Esophagus squamous epithelium (tissue), 5 donors: ENCODE results near the gene MAGEF1. TPM values are rescaled to one million over a fixed set of nuclear protein-coding genes. Genes with fewer than 3 reads are reported as not detected.

ENCODE experiments used
- DNase-seq: peaks from one replicate; lab custom pipeline; 2025; lab: John Stamatoyannopoulos, UW
- H3K27ac ChIP-seq, 4 donors: fragments of 200-600 bp; sonication (generic); one replicate each; pipeline ENCODE4 v1.5.1; 2016 to 2019; ENCODE audit warnings: mild to moderate bottlenecking in 1 of 4
- H3K27me3 ChIP-seq, 4 donors: fragments of 200-600 bp; sonication (generic); 1 replicate in 3 of 4; 2 replicates in 1 of 4; pipeline versions ENCODE4 v1.5.1 to v1.6.0; 2017 to 2021; ENCODE audit warnings: antibody characterized with exemption in 1 of 4
- H3K36me3 ChIP-seq, 3 donors: fragments of 200-600 bp; sonication (generic); one replicate each; pipeline ENCODE4 v1.5.1; 2016 to 2019
- H3K4me1 ChIP-seq, 3 donors: fragments of 200-600 bp; sonication (generic); one replicate each; pipeline ENCODE4 v1.5.1; 2017 to 2019
- H3K4me3 ChIP-seq, 4 donors: fragments of 200-600 bp; sonication (generic); 1 replicate in 3 of 4; 2 replicates in 1 of 4; pipeline ENCODE4 v1.5.1; 2016 to 2019; ENCODE audit warnings: mild to moderate bottlenecking in 2 of 4, moderate library complexity in 1 of 4
- H3K9me3 ChIP-seq, 3 donors: fragments of 200-600 bp; sonication (generic); one replicate each; pipeline ENCODE4 v1.5.1; 2016 to 2019
- POLR2A ChIP-seq, 4 donors: fragments of 450-650 bp; IDR thresholded peaks; one replicate each; pipeline ENCODE4 v1.6.1; 2017; ENCODE audit warnings: antibody characterized with exemption in 4 of 4, mild to moderate bottlenecking in 4 of 4, moderate library complexity in 3 of 4
- WGBS, 2 donors: methylation state at CpG; one replicate each; pipeline ENCODE4 v1.1.5; 2018; 5-methylcytosine and 5-hydroxymethylcytosine counted together
- intact Hi-C: fragments of 100-400 bp; cut with DNase I; formaldehyde crosslinking; loops from one replicate; pipeline ENCODE4 v1.15.0; 2022
- total RNA-seq, 4 donors: library from RNA; depleted of rRNA; stranded (reverse); fragments of >200 nt; gene quantifications; one replicate each; pipeline ENCODE4 v1.1.0, GENCODE V29; 2016
- TF ChIP-seq, protein P1 (sequence below), 6 experiments: fragments of 450-650 bp in 4 of 6; fragments of 200-600 bp in 2 of 6; sonication (generic) in 2 of 6; IDR thresholded peaks; one replicate each; pipeline ENCODE4 v1.5.1; 2016 to 2019; ENCODE audit warnings: antibody characterized with exemption in 6 of 6, mild to moderate bottlenecking in 4 of 6, moderate library complexity in 4 of 6
- donor health status: DM: yes; HTN: yes; CAD: no.

MAGEF1 gene
- total RNA-seq, 4 donors from 2014 or later: 18.3 to 28.4 (median 20.6) TPM

GRCh38 chr3:184734903-184735701, 23.2 kb upstream of the MAGEF1 start:
- no peak for DNase-seq
- TF ChIP-seq, protein P1, sequence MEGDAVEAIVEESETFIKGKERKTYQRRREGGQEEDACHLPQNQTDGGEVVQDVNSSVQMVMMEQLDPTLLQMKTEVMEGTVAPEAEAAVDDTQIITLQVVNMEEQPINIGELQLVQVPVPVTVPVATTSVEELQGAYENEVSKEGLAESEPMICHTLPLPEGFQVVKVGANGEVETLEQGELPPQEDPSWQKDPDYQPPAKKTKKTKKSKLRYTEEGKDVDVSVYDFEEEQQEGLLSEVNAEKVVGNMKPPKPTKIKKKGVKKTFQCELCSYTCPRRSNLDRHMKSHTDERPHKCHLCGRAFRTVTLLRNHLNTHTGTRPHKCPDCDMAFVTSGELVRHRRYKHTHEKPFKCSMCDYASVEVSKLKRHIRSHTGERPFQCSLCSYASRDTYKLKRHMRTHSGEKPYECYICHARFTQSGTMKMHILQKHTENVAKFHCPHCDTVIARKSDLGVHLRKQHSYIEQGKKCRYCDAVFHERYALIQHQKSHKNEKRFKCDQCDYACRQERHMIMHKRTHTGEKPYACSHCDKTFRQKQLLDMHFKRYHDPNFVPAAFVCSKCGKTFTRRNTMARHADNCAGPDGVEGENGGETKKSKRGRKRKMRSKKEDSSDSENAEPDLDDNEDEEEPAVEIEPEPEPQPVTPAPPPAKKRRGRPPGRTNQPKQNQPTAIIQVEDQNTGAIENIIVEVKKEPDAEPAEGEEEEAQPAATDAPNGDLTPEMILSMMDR (IDR thresholded peaks at IDR 0.05): no peak
- TF ChIP-seq POLR2A (IDR thresholded peaks at IDR 0.05): no peak
- Histone ChIP-seq H3K27me3 (no peaks in the 10 kb centered on the region), H3K9me3 (no peaks in the 10 kb centered on the region), H3K36me3 (no peaks in the 10 kb centered on the region), H3K4me3 (no peak overlapping the region), H3K4me1 (peaks cover 18 to 35% (median 27%) of the 10 kb centered on the region in 3 donors), H3K27ac (no peak overlapping the region)
- intact Hi-C loops: no loop called here
- 89 to 96% methylated on average over 9 to 14 of the region's 14 CpGs for WGBS, 2 donors

DNA sequence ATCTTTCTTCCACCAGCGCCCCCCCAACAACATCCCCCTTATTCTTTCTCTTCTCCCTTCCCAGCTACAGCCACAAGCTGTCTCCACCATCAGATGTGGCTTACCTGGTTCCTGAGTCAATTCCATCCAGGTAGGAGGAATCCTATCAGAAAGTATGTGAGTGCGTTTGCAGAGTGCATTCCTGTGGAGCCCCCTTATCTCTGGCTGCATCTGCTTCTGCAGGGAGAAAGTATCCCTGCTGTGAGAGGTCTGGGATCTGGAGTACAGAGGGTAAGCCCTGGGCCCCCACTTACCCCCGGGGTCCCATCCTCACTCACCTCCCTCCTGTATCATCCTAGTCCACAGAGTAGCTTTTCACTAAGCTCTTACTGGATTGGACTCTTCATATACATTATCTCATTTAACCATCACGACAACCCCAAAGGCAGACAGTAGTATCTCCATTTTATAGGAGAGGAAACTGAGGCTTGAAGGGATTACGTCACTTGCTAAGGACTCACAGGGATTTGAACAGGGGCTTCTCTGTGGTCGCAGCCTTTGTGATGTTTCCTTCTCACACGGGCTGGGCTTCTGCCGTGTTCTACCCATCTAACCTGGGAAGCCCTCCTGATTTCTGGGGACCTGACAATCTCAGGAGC, 22.2 kb upstream of the MAGEF1 start:
- H3K36me3 ChIP-seq: no peaks in the 10 kb centered on the region
- no peaks in the 10 kb centered on the region for H3K9me3 ChIP-seq
- H3K4me3 ChIP-seq: no peak overlapping the region
- DNase-seq: no peak
- intact Hi-C loops: no loop called here
- H3K27ac ChIP-seq: no peak overlapping the region
- H3K4me1 ChIP-seq: peaks cover 13 to 25% (median 19%) of the 10 kb centered on the region in 3 donors
- TF ChIP-seq, protein P1 (IDR thresholded peaks at IDR 0.05): no peak
- no peak for TF ChIP-seq POLR2A (IDR thresholded peaks at IDR 0.05)
- no peaks in the 10 kb centered on the region for H3K27me3 ChIP-seq
- WGBS, 2 donors: 77 to 82% methylated on average over 5 to 8 of the region's 8 CpGs

DNA sequence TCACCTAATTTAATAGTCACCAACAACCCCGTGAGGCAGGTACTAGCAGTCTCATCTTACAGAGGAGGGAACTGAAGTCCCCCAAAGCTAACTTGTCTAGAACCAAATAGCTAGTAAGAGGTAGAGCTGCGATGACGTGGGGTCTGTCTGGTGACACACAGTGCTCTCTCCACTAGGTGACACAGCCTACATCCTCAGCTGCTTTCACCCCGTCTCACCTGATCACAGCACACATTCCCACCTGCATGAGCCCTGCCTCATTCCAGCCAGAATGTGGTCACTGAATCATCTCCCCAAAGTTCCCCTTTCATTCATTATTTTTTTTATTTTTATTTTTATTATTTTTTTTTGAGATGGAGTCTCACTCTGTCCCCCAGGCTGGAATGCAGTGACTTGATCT, 21.3 kb upstream of the MAGEF1 start:
- Histone ChIP-seq H3K36me3 (no peaks in the 10 kb centered on the region), H3K9me3 (no peaks in the 10 kb centered on the region), H3K4me1 (peaks cover 4 to 16% (median 10%) of the 10 kb centered on the region in 3 donors), H3K27ac (no peak overlapping the region), H3K4me3 (no peak overlapping the region), H3K27me3 (no peaks in the 10 kb centered on the region)
- no peak for DNase-seq
- intact Hi-C loops: no loop called here
- no peak for TF ChIP-seq POLR2A (IDR thresholded peaks at IDR 0.05)
- TF ChIP-seq, protein P1 (IDR thresholded peaks at IDR 0.05): no peak
- WGBS, 2 donors: 80 to 92% methylated on average over 4 of the region's 4 CpGs

- no peaks in the 10 kb centered on the region for H3K9me3 ChIP-seq
- intact Hi-C loops: no loop called here
- no peak overlapping the region for H3K4me3 ChIP-seq
- H3K4me1 ChIP-seq: peaks cover 0 to 15% (median 2%) of the 10 kb centered on the region in 3 donors
- 60 to 82% methylated on average over 8 to 11 of the region's 11 CpGs for WGBS, 2 donors
- H3K27me3 ChIP-seq: no peaks in the 10 kb centered on the region
- TF ChIP-seq, protein P1 (IDR thresholded peaks at IDR 0.05): no peak
- no peak for TF ChIP-seq POLR2A (IDR thresholded peaks at IDR 0.05)
- DNase-seq: no peak
- no peak overlapping the region for H3K27ac ChIP-seq
- H3K36me3 ChIP-seq: no peaks in the 10 kb centered on the region
These were observed 20.1 kb upstream of the MAGEF1 start for GRCh38 chr3:184731786-184732537.
